Glutamatergic neuron (in vitro differentiated cells): ENCODE measurements around the gene HNRNPR. TPM values are rescaled to one million over a fixed set of nuclear protein-coding genes. Genes with fewer than 3 reads are reported as not detected.

Experiments used
- DNase-seq: peaks from one replicate; pipeline ENCODE4 v3.0.0; 2022
- H3K27ac Mint-ChIP-seq: one replicate; pipeline ENCODE4 v1.8.0; 2020; ENCODE audit warnings: mild to moderate bottlenecking, mixed read lengths, inconsistent platforms; ENCODE audit not compliant: unreplicated experiment
- H3K27me3 Mint-ChIP-seq: one replicate; pipeline ENCODE4 v1.8.0; 2020; ENCODE audit warnings: mild to moderate bottlenecking, moderate library complexity, mixed read lengths, inconsistent platforms; ENCODE audit not compliant: unreplicated experiment
- H3K36me3 Mint-ChIP-seq: one replicate; pipeline ENCODE4 v1.8.0; 2020; ENCODE audit warnings: mild to moderate bottlenecking, mixed read lengths, inconsistent platforms; ENCODE audit not compliant: unreplicated experiment
- H3K4me1 Mint-ChIP-seq: one replicate; pipeline ENCODE4 v1.8.0; 2020; ENCODE audit warnings: mild to moderate bottlenecking, low read depth, mixed read lengths, inconsistent platforms; ENCODE audit not compliant: unreplicated experiment
- H3K4me3 Mint-ChIP-seq: one replicate; pipeline ENCODE4 v1.8.0; 2020; ENCODE audit warnings: mild to moderate bottlenecking, mixed read lengths, inconsistent platforms; ENCODE audit not compliant: unreplicated experiment
- H3K9me3 Mint-ChIP-seq: one replicate; pipeline ENCODE4 v1.8.0; 2020; ENCODE audit warnings: mild to moderate bottlenecking, moderate library complexity, mixed read lengths, inconsistent platforms; ENCODE audit not compliant: unreplicated experiment
- total RNA-seq: library from RNA; stranded (reverse); fragmentation: NEBNext Ultra II Directional; extraction: Animal tissue kit (Norgen Biotek cat#: 25700); gene quantifications from one replicate; pipeline ENCODE4 v1.2.1, GENCODE V29; 2021; ENCODE audit not compliant: unreplicated experiment
- TF ChIP-seq, protein P1 (sequence below): fragments of 200-600 bp; sonication (generic); IDR thresholded peaks from one replicate; pipeline ENCODE4 v1.5.0; 2021; ENCODE audit not compliant: partially characterized antibody, unreplicated experiment

Gene HNRNPR
- total RNA-seq, 1 donor from 2014 or later: 189 TPM

DNA sequence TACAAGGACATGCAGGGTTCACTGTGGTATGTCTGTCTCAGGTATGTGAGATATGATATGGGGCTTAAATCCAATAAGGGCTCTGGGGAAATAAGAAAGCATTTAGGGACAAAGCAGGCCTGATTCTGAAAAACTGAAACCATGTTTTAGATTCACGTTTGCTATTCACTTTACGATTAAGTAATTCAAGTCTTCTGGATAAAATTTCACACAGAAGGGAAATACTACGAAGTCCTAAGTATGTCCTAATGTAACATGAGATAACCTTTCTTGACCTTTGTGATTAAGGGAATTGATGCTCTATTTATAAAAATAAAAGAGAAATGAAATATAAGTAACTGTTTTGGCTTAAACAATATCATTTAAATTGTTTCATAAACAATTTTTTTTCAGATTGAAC, 55.4 kb downstream of the HNRNPR start:
- no peak overlapping the region for H3K27ac Mint-ChIP-seq

DNA sequence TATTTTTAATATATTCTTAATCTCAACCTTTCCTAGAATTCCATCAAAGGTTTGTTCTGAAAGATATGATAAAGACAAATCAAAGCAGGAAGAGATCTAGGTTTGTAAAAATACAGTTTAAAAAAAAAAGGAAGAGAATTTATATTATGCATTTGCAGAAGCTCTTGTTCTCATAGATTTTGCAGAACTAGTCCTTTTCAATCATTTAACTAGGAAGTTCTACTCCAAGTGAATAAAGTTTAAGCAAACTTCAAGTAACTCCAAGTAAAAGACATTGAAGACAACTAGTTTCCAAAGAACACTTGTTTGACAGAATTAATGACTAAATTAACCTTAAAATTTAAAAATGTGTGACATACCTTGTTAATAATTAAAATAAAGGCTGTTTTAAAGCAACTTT, 55.9 kb downstream of the HNRNPR start:
- TF ChIP-seq, protein P1, sequence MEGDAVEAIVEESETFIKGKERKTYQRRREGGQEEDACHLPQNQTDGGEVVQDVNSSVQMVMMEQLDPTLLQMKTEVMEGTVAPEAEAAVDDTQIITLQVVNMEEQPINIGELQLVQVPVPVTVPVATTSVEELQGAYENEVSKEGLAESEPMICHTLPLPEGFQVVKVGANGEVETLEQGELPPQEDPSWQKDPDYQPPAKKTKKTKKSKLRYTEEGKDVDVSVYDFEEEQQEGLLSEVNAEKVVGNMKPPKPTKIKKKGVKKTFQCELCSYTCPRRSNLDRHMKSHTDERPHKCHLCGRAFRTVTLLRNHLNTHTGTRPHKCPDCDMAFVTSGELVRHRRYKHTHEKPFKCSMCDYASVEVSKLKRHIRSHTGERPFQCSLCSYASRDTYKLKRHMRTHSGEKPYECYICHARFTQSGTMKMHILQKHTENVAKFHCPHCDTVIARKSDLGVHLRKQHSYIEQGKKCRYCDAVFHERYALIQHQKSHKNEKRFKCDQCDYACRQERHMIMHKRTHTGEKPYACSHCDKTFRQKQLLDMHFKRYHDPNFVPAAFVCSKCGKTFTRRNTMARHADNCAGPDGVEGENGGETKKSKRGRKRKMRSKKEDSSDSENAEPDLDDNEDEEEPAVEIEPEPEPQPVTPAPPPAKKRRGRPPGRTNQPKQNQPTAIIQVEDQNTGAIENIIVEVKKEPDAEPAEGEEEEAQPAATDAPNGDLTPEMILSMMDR: no peak
- no peaks in the 10 kb centered on the region for H3K4me1 Mint-ChIP-seq

More for the DNA sequence above, 55.4 kb downstream of the HNRNPR start:
- Mint-ChIP-seq H3K9me3 (no peaks in the 10 kb centered on the region), H3K27me3 (no peaks in the 10 kb centered on the region), H3K4me3 (no peak overlapping the region), H3K36me3 (no peaks in the 10 kb centered on the region), H3K4me1 (no peaks in the 10 kb centered on the region)
- DNase-seq: no peak
- TF ChIP-seq, protein P1: no peak

DNA sequence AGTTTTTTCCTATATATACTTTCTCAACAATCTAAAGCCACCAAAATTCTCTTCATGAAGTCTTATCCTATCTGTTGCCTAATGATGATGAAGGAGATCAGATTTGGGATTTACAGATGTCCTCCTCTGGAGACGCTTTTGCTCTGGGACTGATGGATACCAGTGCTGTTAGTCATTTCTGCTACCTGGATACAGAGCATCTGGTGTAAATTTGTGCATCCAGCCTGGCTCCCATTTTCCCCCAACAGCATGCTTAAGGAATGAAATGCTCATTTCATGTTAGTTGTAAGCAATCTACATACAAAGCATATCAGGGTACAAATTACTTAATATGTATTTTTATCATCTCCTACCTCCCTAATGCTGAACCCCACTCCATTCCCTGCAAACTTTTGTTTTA, 57.7 kb downstream of the HNRNPR start:
- Mint-ChIP-seq H3K4me3 (no peak overlapping the region), H3K36me3 (no peaks in the 10 kb centered on the region), H3K9me3 (no peaks in the 10 kb centered on the region), H3K4me1 (no peaks in the 10 kb centered on the region), H3K27ac (no peak overlapping the region), H3K27me3 (peaks cover 3% of the 10 kb centered on the region)
- DNase-seq: no peak
- TF ChIP-seq, protein P1: no peak

More for the DNA sequence above, 55.9 kb downstream of the HNRNPR start:
- DNase-seq: no peak
- H3K27ac Mint-ChIP-seq: no peak overlapping the region
- no peaks in the 10 kb centered on the region for H3K36me3 Mint-ChIP-seq
- H3K4me3 Mint-ChIP-seq: no peak overlapping the region
- H3K27me3 Mint-ChIP-seq: no peaks in the 10 kb centered on the region
- H3K9me3 Mint-ChIP-seq: no peaks in the 10 kb centered on the region

DNA sequence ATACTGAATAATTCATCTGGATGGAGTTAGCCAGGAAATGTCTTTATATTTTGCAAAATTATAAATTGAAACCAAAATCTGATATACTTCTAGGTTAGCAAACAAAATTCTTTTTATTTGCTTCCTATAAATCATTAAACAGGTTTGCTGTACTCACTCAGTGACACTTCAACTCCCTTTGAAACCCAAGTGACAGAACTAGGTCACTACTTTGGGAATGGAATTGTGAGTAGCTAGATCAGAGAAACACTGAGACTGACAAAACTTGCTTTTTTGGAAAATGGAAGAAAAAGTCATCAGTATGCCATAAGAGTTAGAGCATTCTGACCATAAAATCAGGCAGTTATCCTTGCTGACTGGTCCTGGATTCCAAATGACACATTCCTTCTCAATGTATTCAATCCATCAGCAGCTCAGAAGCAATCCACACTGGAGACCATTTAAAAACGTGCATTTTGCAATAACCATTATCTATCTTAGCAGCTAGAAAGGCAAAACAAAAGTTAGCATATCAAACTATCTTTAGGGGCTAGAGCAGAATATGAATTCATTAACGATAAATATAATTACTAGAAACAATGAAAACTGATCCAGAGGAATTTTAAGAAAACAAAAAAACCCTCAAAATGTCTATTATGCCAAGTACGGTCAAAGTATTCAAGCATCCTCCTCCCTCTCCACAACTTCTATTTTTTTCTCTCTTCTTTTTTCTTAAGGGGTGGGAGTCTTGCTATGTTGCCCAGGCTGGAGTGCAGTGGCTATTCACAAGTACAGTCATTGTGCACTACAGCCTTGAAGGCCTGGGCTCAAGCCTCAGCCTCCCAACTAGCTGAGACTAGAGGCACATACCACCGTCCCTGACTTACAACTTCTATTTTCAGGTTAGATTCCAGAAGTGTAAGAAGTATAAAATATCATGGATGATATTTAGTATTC, 60.1 kb downstream of the HNRNPR start:
- DNase-seq: no peak
- Mint-ChIP-seq H3K27ac (no peak overlapping the region), H3K36me3 (no peaks in the 10 kb centered on the region), H3K4me3 (no peak overlapping the region), H3K27me3 (peaks cover 3% of the 10 kb centered on the region), H3K9me3 (no peaks in the 10 kb centered on the region), H3K4me1 (no peaks in the 10 kb centered on the region)
- TF ChIP-seq, protein P1: no peak

DNA sequence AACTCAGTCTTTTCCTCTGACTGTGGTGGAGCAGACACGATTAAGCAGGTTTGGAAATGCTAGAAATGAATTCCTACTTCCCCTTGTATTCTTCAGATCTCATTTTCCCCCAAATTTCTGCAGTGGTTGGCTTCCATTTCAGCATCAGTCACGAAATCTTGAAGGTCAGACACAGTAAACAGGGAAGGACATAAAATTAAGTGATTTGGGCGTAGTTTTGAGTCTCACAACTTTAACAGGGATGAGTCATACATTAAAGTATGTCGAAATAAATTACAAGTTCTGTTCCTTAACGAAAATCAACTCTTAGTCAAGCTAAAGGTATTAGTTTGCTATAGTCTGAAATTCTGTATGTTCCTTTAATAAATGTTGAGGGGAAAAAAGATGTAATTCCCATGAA, 61.1 kb downstream of the HNRNPR start:
- no peak for DNase-seq
- Mint-ChIP-seq H3K9me3 (no peaks in the 10 kb centered on the region), H3K27me3 (peaks cover 3% of the 10 kb centered on the region), H3K4me1 (no peaks in the 10 kb centered on the region), H3K36me3 (no peaks in the 10 kb centered on the region), H3K27ac (no peak overlapping the region), H3K4me3 (no peak overlapping the region)
- TF ChIP-seq, protein P1: no peak
